Heart left ventricle (tissue), 16 donors: ENCODE data around the gene ARHGAP33. TPM values are rescaled to one million over a fixed set of nuclear protein-coding genes. Genes with fewer than 3 reads are reported as not detected.

ENCODE experiments used
- ATAC-seq, 4 donors: fragments of 200-7000 bp; cut with Tn5 transposase; one replicate each; pipeline ENCODE4 v1.9.1; 2020 to 2022; ENCODE audit warnings: moderate library complexity in 4 of 4, mild to moderate bottlenecking in 3 of 4, moderate number of reproducible peaks in 1 of 4
- DNase-seq, 5 donors: peaks; one replicate each; pipeline ENCODE4 v3.0.0-alpha.2; 2020
- H3K27ac ChIP-seq, 12 donors: fragments of 200-600 bp; sonication (generic) in 4 of 12; one replicate each; pipeline versions ENCODE4 v1.5.0 to v1.8.0; 2016 to 2022; ENCODE audit warnings: mild to moderate bottlenecking in 2 of 12
- H3K27me3 ChIP-seq, 9 donors: fragments of 200-600 bp; sonication (generic) in 2 of 9; one replicate each; pipeline versions ENCODE4 v1.5.1 to v1.8.0; 2016 to 2022; ENCODE audit warnings: mild to moderate bottlenecking in 3 of 9
- H3K36me3 ChIP-seq, 9 donors: fragments of 200-600 bp; sonication (generic) in 2 of 9; one replicate each; pipeline versions ENCODE4 v1.5.0 to v1.8.0; 2018 to 2022; ENCODE audit warnings: mild to moderate bottlenecking in 2 of 9
- H3K4me1 ChIP-seq, 12 donors: fragments of 200-600 bp; sonication (generic) in 4 of 12; one replicate each; pipeline versions ENCODE4 v1.5.0 to v1.8.0; 2016 to 2022; ENCODE audit warnings: mild to moderate bottlenecking in 3 of 12
- H3K4me3 ChIP-seq, 12 donors: fragments of 200-600 bp; sonication (generic) in 4 of 12; one replicate each; pipeline versions ENCODE4 v1.5.0 to v1.8.0; 2017 to 2022; ENCODE audit warnings: mild to moderate bottlenecking in 9 of 12, moderate library complexity in 4 of 12
- H3K9me3 ChIP-seq, 12 donors: fragments of 200-600 bp; sonication (generic) in 4 of 12; one replicate each; pipeline versions ENCODE4 v1.5.0 to v1.8.0; 2016 to 2022; ENCODE audit warnings: mild to moderate bottlenecking in 1 of 12
- POLR2A ChIP-seq, 2 donors: fragments of 450-650 bp; IDR thresholded peaks; one replicate each; pipeline ENCODE4 v1.6.1; 2017; ENCODE audit warnings: antibody characterized with exemption in 2 of 2, mild to moderate bottlenecking in 2 of 2, moderate library complexity in 2 of 2
- WGBS, 4 donors: extraction: QIAGEN DNeasy Blood & Tissue Kit in 2 of 4; methylation state at CpG; one replicate each; pipeline versions ENCODE4 v1.1.5 to v1.1.7; 2013 to 2018; 5-methylcytosine and 5-hydroxymethylcytosine counted together
- intact Hi-C, 10 donors: fragments of 100-400 bp; cut with DNase I; formaldehyde crosslinking; loops; one replicate each; pipeline versions ENCODE4 v1.11.1 to v1.14.2; 2022
- polyA plus RNA-seq, 2 donors: library from polyadenylated mRNA; stranded (reverse); fragments of 200-250 nt; gene quantifications; one replicate each; pipeline ENCODE4 v1.2.3, GENCODE V29; 2013
- total RNA-seq, 9 donors: library from RNA; depleted of rRNA in 2 of 9; stranded (reverse); fragments of >200 nt in 2 of 9; fragmentation: NEBNext Ultra II Directional in 3 of 9; extraction: Animal tissue kit (Norgen Biotek cat#: 25700) in 3 of 9; gene quantifications; one replicate each; pipeline versions ENCODE4 v1.1.0 to v1.2.4, GENCODE V29; 2016 to 2023
- TF ChIP-seq, protein P1 (sequence below), 12 donors: fragments of 200-600 bp; sonication (generic) in 4 of 12; IDR thresholded peaks; one replicate each; pipeline versions ENCODE4 v1.5.0 to v1.8.0; 2018 to 2022; ENCODE audit warnings: antibody characterized with exemption in 12 of 12, mild to moderate bottlenecking in 5 of 12
- donor health status: ischemic (EF 13 %, LVEDD 7.1; RV severe dilation, severe dysfunction).
- donor health status: healthy with polysubstance abuse.
- donor health status: DM: no; HTN: yes; CAD: no.
- donor health status: DM: no; HTN: no; CAD: no.
- donor health status: ischemic (EF 25% LVEDD 6.9; RV normal size, moderate dysfunction).
- donor health status: ischemic (EF 25% LVEDD 5.7; RV mildly dilated, moderate dysfunction).
- donor health status: healthy.
- donor health status: DM: yes; HTN: yes; CAD: no.
- donor health status: ischemic (EF 35%, LVEDD 5.7; RV mildly dilated, moderate dysfunction).
- donor health status: nonischemic (EF 11% LVEDD 7.7; RV severe dilation, severe dysfunction).
- donor health status: DM: yes; HTN: yes; CAD: no.
- donor health status: PGD.
- donor health status: ischemic (EF 29% LVEDD 5.4; RV normal size, mild dysfunction).
- donor health status: nonischemic (EF 23%, LVEDD 6.1; RV moderate dilation, normal function).

Gene ARHGAP33
- total and polyA plus RNA-seq, 11 donors = 0.50 to 7.8 (median 3.4) TPM

DNA sequence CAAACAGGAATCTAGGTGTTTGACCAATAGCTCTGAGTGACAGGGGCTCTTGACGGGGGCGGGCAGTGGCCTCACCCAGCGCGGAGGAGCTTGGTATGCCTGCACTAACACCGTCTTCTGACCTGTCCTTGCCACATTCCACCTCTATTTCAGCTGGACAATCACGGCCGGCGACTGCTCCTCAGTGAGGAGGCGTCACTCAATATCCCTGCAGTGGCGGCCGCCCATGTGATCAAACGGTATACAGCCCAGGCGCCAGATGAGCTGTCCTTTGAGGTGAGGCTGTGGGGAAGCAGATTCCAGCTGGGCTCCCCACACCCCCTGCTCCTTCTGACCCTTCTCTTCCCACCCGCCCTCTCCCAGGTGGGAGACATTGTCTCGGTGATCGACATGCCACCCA lies 4.7 kb downstream of the ARHGAP33 start:
- Histone ChIP-seq H3K27me3 (no peaks in the 10 kb centered on the region), H3K27ac (no peak overlapping the region), H3K4me1 (peaks cover 0 to 10% (median under 1%) of the 10 kb centered on the region in 12 donors), H3K4me3 (no peak overlapping the region), H3K9me3 (no peaks in the 10 kb centered on the region), H3K36me3 (peaks cover 0 to 46% (median 12%) of the 10 kb centered on the region in 9 donors)
- DNase-seq (no peak), ATAC-seq (no peak)
- intact Hi-C loops = loop anchor here in 1 of 10 donors (10.0 kb wide), 1 partner anchor 95 kb away; no protein-coding TSS in a partner anchor
- TF ChIP-seq, protein P1, sequence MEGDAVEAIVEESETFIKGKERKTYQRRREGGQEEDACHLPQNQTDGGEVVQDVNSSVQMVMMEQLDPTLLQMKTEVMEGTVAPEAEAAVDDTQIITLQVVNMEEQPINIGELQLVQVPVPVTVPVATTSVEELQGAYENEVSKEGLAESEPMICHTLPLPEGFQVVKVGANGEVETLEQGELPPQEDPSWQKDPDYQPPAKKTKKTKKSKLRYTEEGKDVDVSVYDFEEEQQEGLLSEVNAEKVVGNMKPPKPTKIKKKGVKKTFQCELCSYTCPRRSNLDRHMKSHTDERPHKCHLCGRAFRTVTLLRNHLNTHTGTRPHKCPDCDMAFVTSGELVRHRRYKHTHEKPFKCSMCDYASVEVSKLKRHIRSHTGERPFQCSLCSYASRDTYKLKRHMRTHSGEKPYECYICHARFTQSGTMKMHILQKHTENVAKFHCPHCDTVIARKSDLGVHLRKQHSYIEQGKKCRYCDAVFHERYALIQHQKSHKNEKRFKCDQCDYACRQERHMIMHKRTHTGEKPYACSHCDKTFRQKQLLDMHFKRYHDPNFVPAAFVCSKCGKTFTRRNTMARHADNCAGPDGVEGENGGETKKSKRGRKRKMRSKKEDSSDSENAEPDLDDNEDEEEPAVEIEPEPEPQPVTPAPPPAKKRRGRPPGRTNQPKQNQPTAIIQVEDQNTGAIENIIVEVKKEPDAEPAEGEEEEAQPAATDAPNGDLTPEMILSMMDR (IDR thresholded peaks at IDR 0.05) = no peak
- no peak for TF ChIP-seq POLR2A (IDR thresholded peaks at IDR 0.05)
- 92 to 95% (median 93%) methylated on average over 14 to 16 of the region's 16 CpGs for WGBS, 4 donors

DNA sequence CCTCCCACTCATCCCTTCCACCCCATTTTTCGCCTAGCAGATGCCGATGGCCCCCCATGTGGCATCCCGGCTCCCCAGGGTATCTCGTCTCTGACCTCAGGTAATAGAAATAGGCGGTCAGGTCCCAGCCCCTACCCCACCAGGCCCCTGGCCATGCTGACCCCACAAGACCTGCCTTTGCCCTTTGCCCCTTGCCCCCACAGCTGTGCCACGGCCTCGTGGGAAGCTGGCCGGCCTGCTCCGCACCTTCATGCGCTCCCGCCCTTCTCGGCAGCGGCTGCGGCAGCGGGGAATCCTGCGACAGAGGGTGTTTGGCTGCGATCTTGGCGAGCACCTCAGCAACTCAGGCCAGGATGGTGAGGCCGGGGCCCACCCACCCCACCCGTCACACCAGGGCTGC lies 5.4 kb downstream of the ARHGAP33 start:
- H3K27ac ChIP-seq = no peak overlapping the region
- 93 to 98% (median 96%) methylated on average over 16 to 20 of the region's 20 CpGs for WGBS, 4 donors
- H3K4me1 ChIP-seq = peaks cover 0 to 9% (median 0%) of the 10 kb centered on the region in 12 donors
- no peak overlapping the region for H3K4me3 ChIP-seq
- no peak for DNase-seq
- intact Hi-C loops = loop anchor here in 1 of 10 donors (10.0 kb wide), 1 partner anchor 94 kb away; no protein-coding TSS in a partner anchor
- no peaks in the 10 kb centered on the region for H3K27me3 ChIP-seq
- no peak for ATAC-seq
- H3K36me3 ChIP-seq = peaks cover 0 to 46% (median 12%) of the 10 kb centered on the region in 9 donors
- TF ChIP-seq POLR2A (IDR thresholded peaks at IDR 0.05) = no peak
- TF ChIP-seq, protein P1 (IDR thresholded peaks at IDR 0.05) = no peak
- no peaks in the 10 kb centered on the region for H3K9me3 ChIP-seq

DNA sequence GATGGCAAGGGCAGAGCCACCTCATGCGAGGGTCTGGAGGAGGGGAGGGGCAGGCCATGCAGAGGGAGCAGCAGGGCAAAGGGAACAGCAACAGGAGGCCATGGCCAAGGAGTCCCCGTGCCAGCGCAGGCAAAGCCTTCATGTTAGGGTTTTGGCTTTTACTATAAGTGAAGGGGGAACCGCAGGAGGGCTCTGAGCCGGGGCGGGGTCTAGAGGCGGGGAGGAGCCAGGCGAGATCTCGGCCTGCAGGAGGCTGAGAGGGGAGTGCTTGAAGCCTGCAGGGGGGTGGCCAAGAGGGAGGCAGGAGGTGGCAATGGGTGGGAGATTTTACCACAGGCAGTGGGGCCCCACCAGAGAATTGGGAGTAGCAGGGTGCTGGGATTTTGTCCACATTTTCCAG lies 6.3 kb downstream of the ARHGAP33 start:
- WGBS, 4 donors = 81 to 86% (median 83%) methylated on average over 9 of the region's 9 CpGs
- H3K36me3 ChIP-seq = peaks cover 0 to 46% (median 12%) of the 10 kb centered on the region in 9 donors
- no peaks in the 10 kb centered on the region for H3K4me1 ChIP-seq
- no peaks in the 10 kb centered on the region for H3K27me3 ChIP-seq
- H3K9me3 ChIP-seq = no peaks in the 10 kb centered on the region
- no peak overlapping the region for H3K4me3 ChIP-seq
- TF ChIP-seq, protein P1 (IDR thresholded peaks at IDR 0.05) = no peak
- no peak for TF ChIP-seq POLR2A (IDR thresholded peaks at IDR 0.05)
- intact Hi-C loops = loop anchor here in 1 of 10 donors (10.0 kb wide), 1 partner anchor 93 kb away; no protein-coding TSS in a partner anchor
- no peak overlapping the region for H3K27ac ChIP-seq
- no peak for DNase-seq
- no peak for ATAC-seq

DNA sequence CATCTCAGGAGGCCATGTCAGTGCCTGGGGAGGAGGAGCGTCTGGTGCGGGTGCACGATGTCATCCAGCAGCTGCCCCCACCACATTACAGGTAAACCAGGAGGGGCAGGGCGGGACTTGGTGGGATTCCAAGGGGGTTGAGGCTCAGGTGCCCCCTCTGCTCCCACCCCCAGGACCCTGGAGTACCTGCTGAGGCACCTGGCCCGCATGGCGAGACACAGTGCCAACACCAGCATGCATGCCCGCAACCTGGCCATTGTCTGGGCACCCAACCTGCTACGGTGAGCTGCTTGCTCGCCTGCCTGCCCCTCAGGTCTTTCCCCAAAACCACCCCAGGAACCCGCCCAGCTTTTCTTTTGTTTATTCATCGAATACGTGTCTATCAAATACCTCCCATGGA lies 7.2 kb downstream of the ARHGAP33 start:
- DNase-seq (no peak), ATAC-seq (no peak)
- no peak for TF ChIP-seq POLR2A (IDR thresholded peaks at IDR 0.05)
- TF ChIP-seq, protein P1 (IDR thresholded peaks at IDR 0.05) = no peak
- 91 to 98% (median 97%) methylated on average over 12 of the region's 12 CpGs for WGBS, 4 donors
- Histone ChIP-seq H3K4me1 (no peaks in the 10 kb centered on the region), H3K36me3 (peaks cover 0 to 46% (median 12%) of the 10 kb centered on the region in 9 donors), H3K27me3 (no peaks in the 10 kb centered on the region), H3K4me3 (no peak overlapping the region), H3K9me3 (no peaks in the 10 kb centered on the region), H3K27ac (no peak overlapping the region)
- intact Hi-C loops = loop anchor here in 1 of 10 donors (10.0 kb wide), 1 partner anchor 92 kb away; no protein-coding TSS in a partner anchor
